Embryonic facial prominence (tissue), 1 donor: ENCODE data around the gene IL18R1.
"Not testable (repeated sequence)": the region's sequence is repeated elsewhere in the genome, so short reads cannot be mapped to it uniquely, and the experiment has no call there.

ENCODE experiments used
- DNase-seq: peaks from one replicate; pipeline ENCODE4 v3.0.0-alpha.2; 2016; ENCODE audit errors: extremely low spot score

Gene IL18R1, protein sequence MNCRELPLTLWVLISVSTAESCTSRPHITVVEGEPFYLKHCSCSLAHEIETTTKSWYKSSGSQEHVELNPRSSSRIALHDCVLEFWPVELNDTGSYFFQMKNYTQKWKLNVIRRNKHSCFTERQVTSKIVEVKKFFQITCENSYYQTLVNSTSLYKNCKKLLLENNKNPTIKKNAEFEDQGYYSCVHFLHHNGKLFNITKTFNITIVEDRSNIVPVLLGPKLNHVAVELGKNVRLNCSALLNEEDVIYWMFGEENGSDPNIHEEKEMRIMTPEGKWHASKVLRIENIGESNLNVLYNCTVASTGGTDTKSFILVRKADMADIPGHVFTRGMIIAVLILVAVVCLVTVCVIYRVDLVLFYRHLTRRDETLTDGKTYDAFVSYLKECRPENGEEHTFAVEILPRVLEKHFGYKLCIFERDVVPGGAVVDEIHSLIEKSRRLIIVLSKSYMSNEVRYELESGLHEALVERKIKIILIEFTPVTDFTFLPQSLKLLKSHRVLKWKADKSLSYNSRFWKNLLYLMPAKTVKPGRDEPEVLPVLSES

DNA sequence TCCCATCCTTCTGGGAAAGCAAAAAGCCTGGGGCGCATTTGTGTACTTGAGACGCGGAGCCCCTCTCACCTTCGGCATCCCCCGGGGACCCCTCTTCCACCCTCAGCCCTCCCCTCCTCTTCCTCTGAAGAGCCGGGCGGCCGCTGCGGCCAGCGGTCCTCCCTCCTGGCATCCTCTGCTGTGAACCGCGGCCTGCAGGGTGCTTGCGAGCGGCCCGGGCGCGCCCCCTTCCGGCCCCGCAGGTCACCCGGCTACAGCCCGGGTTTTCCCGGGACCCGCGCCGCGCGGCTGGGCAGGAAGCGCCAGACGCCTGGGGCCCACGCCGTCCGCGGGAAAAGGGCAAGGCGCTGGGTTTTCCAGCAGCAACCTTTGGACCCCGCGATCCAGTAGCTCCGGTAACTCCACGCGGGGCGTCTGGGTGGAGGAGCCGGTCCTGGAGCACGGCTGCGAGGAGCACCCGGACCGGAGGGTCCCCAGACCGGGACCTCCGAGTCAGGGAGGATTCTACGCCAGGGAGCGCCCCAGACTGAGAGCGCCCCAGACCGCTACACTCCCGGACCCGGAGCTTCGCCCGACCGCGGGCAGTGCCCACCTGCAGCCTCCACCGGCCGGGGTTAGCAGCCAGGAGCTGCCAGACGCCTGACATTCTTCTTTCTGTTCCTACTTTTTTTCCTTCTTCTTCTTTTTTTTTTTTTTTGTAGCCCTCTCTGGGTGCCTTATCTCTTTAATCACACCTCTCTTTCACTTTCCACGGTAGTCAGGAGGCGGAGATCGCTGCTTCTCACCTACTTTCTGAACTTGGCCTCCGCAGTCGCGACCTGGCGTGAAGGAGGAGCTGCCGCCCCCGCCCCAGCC is at the start of gene IL18R1:
IL18R1 (plus strand) TSS at position 271 of the 855 bp plus-strand sequence. CDS start 6,865 bp downstream, outside the sequence.
- no peak for DNase-seq

DNA sequence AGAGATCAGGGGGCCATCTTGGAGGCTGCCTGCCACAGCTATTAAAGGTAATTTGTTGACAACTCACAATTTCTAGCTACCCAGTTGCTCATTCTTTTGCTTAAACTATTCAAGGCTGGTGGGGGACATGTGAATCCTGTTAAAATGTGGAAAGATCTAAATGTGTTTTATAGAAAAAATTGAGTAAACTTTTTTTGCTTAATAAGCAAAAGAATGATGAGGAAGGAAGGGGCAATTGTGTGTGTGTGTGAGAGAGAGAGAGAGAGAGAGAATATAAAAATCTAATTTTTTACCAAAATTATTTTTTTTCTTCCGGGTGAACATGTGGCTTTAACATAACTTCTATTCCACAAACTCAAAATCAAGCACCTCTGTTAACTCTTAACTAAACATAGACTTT is 49.5 kb upstream of the IL18R1 start:
- DNase-seq, result no peak

DNA sequence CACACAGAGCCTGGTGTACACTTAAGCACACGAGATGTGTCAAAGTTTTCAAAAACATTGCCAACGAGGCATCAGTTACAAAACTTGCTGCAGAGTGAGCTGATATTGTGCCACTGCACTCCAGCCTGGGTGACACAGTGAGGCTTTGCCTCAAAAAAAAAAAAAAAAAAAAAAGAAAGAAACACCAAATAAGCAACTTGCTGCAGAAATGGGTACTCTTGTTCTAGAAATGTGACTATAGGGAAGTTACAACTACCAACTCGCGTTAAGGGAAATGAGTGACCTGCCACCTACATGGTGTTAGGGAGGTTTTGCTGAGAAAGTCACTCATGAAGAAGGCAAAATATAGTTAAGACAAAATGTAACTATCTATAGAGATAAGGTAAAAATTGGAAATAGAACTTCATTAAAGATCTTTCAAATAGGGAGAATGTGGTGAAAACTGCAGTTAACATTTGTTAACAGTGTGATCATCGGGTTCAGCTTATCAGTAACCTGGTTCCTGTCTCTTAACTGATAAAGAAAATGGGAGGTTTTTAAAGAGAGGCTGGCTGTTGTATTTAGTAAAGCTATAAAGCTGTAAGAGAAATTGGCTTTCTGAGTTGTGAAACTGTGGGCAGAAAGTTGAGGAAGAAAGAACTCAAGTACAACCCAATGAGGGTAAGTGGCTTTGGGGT is 44.5 kb upstream of the IL18R1 start, which contains the start of gene IL1RL1:
IL1RL1 (plus strand) TSS at position 600 of the 677 bp plus-strand sequence. CDS start 26,702 bp downstream, outside the sequence.
- no peak for DNase-seq

DNA sequence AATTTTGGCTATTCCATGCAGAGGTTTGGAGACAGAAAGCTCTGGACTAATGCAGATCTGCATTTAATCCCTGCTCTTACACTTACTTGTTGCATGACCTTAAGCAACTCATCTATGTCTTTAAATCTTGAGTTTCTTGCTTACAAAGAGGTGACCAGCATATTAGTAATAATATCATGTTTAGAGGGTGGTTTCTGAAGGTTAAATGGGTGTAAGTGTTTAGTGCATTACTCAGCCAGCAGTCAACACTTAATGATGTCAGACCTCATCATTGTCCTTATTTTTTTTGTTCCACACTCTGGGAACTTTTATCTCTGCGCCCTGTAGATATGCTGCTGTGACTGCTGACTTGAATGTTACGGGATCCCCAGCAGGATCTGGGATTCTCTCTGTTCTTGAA is 42.6 kb upstream of the IL18R1 start:
- no peak for DNase-seq

DNA sequence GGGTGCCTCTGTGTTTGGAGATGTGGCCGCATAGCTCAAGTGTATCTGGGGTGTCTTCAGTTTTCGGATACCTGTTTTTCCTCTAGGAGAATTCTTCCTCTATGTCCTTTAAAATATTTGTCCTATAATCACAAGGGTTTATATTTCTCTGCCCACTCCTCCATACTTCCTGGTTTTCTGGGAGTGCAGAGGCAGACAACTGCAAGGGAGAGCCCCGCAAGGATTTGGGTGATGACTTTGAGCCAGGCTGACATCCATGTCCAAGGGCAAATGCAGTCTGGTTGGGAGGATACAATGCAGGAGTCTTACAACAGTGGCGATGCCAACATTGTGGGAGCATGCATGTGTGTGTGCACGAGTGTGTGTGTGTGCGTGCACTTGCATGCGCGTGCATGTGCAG is 42.1 kb upstream of the IL18R1 start:
- no peak for DNase-seq

DNA sequence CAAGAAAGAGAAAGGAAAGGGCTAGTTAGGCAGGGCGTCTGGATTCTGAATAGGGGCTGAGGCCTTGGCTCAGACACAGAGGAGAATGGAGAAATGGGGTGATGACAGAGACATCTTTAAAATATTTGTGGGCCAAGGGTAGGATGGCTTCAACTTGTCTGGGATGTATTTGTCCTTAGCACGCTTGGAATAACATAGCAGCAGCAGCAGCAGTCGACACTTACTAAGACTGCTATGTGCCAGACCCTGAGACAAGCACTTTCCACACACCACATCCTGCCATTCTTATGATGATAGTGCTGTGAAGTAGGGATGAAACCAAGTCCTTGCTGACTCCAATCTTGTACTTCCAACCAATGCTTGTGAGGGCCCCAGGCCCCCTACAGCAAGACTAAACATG is 41.6 kb upstream of the IL18R1 start:
- DNase-seq, result no peak

DNA sequence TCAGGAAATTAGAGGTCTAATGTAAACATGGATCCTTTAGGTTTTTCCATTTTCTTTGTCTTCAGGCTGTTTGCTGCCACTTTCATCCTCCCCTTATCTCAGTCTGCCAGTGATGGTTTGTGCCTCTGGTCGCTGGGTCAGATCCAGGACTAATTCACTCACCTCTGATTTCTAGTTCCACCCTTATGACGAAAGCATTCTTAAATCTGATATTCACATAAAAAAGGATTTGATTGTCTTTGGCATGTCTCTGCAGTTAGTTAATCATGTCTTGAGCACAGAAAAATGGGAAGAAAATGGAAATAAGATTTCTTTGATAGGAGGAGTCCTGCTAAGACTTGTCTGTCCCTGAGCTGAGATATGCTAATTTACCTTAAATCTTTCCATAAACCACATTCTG is 39.7 kb upstream of the IL18R1 start:
- no peak for DNase-seq

DNA sequence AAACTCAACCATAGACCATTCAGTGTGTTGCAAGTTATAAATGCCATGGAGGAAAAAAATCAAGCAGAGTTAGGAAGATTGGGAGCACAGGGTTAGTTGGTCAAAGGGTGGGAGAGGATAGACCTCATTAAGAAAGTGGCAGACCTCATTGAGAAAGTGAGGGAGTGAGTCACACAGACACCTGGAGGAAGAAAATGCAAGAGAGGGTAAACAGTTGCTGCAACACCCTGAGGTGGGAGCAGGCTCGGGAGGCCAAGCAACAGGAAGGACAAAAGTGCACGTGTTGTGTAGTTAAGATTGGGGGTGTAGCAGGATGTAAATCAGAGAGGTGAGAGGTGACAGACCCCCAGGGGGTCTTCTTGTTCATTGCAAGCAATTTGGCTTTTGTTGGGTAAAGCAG is 37.9 kb upstream of the IL18R1 start:
- no peak for DNase-seq

DNA sequence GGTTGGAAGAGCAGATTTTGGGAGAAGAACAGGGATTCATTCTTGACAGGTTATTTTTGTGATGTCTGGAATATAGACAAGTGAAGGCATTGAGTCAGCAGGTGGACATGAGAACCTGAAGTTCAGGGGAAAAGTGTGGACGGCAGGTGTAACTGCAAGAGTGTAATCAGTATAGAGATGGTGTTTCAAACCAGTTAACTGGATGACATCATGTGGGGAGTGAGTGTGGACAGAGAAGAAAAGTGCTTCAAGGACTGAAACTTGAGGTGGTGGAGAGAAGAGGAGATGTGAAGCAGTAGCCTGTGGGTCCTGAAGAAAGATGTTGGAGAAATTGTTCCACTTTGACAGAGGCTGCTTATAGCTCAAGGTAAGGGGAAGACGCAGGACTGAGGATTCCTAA is 37.2 kb upstream of the IL18R1 start:
- DNase-seq, result no peak

DNA sequence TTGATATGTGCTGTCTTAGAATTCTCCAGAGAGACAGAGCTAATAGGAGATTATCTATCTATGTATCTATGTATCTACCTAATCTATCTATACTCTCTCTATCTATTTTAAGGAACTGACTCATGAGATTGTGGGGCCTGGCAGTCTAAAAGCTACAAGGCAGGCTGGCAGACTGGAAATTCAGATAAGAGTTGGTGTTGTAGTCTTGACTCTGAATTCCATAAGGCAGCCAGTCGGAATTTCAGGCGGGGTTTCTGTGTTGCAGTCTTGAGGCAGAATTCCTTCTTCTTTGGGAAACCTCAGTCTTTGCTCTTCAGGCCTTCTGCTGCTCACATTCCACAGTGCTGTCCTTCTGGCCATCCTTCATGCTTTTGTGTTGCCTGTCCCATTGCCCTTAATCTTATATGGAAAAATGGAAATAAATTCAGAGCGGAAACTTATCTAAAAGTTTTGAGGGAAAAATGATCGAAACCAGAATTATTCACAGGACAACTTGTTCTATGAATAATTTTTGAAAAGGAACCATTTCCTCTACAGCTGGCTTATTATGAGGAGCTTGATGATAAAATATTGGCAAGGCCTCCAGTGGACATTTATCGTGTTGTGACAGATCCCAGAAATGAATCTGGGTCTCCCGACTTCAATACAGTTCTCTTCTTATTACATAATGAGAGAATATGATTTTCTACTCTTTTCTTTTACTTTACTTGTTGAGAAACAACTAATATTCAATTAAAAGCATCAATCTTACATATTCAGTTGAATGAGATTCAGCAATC is 33.5 kb upstream of the IL18R1 start:
- no peak for DNase-seq

DNA sequence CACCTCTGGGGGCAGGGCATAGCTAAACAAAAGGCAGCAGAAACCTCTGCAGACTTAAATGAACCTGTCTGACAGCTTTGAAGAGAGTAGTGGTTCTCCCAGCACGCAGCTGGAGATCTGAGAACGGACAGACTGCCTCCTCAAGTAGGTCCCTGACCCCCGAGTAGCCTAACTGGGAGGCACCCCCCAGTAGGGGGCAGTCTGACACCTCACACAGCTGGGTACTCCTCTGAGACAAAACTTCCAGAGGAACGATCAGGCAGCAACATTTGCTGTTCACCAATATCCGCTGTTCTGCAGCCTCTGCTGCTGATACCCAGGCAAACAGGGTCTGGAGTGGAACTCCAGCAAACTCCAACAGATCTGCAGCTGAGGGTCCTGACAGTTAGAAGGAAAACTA is 30.7 kb upstream of the IL18R1 start:
- not testable (repeated sequence) for DNase-seq

DNA sequence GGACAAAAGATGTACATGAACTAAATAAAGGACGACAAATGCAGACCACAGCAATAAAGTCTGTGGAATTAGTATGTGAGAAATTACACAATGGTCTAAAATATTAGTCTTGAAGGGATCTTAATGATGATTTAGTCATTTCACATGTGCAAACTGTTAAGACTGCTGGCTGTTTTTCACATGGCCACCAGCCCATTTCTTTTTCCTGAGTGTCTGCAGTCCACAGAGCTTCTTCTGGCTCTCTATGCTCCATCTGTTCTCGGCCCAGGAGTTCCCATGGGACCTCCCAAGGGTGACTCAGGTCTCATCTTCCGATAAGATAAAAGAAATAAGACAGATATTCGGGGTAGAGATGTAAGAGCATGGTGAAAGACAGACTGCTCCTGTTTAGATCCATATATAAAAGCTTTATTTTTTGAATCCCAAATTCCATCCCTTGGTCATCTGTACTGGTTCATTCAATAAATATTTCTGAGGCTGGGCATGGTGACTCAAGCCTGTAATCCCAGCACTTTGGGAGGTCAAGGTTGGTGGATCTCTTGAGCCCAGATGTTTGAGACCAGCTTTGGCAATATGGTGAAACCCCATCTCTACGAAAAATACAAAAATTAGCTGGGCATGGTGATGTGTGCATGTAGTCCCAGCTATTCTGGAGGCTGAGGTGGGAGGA is 24.1 kb upstream of the IL18R1 start:
- no peak for DNase-seq

DNA sequence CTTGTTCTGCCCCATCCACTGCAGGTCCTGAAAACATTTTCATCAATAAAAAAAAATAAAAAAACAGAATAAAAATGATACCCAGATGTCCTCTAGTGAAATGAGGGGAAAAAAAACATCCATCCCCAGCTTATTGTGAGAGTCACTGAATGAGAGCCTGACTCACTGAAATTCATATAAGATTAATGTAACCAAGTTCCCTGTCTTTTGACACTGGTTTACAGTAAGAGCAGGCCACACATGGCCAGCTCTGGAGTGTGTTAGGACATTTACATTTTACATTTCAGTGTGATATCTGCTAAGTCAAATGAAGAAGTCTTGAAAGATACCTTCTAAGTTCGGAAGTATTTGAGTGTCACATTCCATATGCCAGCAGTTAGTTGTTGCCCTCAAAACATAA is 21.1 kb upstream of the IL18R1 start:
- DNase-seq, result no peak

DNA sequence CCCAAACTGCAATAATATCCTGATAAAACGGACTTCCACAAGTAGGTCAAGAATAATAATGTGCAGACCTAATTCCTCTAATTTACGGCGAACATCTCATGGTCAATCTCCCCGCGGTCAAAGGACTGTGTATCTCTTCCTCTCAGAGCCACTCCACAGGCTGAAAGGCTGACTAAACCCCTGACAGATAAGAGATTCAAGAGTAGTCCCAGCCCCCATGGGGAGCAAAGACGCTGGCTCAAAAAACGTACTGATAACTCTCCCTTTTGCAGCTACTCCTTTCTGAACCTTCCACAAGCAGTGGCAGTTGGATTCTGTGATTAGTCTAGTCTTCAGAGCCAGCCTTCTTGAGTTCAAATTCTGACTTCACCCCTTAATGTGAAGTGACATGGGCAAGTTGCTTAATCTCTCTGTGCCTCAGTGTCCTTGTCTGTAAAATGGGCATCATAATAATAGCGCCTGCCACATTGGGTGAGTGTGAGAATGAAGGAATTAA is 19.7 kb upstream of the IL18R1 start:
- no peak for DNase-seq

DNA sequence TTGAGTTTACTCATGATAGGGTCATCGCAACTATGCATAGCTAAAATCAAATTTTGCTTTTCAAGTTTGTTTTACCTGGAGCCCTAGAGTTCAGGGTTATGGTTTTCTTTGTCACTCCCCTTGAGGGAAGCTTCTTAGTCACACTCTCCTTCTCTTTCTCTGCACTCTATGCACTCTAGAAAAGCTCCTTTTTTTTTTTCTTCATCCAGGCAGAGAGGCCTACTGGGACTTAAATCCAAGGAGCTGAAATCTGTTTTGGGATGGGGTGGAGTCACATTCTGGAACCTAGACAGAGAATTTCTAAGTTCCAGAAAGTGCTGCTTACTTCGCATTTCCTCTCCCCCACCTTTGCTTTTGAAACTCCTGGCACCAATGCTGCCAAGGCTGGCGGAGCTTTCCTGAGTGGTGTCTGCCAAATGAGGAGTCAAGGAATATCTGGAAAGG is 19.1 kb upstream of the IL18R1 start:
- no peak for DNase-seq

DNA sequence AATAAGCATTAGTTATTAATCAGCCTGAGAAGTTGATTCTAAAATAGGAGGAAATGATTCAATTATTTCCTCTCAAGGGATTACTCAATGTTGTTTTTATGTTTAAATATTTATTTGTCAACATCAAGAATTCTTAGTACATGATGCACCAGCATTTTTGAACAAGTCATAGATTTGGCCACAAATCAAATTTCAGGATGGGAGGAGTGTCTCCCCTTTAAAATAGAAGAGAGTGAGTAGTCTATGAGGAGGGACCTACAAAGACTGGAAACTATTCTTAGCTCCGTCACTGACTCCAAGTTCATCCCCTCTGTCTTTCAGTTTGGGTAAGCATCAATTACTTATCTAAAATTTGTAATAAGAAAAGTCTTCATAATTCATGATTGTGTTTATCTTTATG is 18.6 kb upstream of the IL18R1 start:
- DNase-seq, result no peak

DNA sequence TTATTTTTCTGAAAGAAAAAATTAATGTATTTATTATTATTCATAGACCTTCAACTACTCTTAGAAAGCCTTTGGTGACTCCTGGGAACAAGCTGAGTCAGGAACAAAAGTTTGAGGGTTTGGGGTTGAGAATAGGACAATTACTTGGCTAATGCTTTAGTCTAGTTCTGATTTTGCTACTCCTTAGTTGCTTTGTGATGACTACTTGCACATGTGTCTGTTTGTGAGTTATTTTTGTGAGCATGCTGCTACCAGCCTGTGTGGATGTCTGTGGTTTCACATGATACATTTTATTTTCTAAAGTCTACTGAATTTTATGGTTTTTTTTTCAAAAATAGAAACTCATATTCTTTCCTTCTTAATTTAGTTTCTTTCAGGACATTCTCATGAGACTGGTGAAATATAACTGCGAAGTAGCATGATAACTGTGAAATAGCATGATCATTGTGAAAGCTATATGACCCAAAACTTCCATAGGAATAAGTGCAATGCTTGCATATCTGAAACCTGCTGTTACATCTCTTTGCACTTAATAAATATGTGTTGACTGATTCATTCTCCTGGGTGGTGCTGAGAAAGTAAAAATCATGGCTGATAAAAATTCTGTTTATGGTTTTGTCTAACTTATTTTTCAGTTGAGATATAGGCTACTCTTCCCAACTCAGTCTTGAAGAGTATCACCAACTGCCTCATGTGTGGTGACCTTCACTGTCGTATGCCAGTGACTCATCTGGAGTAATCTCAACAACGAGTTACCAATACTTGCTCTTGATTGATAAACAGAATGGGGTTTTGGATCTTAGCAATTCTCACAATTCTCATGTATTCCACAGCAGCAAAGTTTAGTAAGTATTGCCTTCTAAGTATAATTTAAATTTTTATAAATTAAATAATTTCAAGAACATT is 17.9 kb upstream of the IL18R1 start:
- DNase-seq, result no peak

DNA sequence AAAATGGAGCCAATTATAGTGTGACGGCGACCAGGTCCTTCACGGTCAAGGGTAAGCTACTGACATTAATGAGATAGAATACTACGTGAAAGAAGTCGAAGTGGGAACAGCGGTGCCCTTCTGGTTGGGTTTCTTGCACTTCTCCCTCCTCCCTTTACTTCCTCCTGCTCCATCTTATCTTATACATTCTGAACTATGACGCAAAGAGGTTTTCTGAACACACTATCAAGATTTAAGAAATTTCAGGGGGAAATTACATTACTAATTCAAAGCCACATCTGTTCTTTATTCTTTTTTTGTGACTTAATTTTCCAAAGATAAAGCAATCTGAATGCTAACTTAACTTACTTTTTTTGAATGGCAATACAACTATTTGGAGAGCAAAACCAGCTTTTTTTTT is 14.8 kb upstream of the IL18R1 start:
- no peak for DNase-seq

DNA sequence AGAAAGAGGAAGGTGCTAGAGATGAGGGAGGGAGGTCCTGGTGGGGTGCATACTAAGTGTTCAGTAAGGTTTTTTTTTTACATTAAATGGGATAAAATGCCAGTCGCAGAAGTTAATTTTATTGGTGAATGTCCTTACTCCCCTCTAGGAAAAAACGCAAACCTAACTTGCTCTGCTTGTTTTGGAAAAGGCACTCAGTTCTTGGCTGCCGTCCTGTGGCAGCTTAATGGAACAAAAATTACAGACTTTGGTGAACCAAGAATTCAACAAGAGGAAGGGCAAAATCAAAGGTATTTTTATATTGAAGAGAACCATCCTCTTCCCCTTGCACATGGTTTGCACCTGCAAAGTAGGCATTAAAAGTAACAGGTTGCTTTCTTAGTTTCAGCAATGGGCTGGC is 12.7 kb upstream of the IL18R1 start:
- no peak for DNase-seq
